HG03135 (cell line): Measurements from ENCODE around the gene SMYD1.

ENCODE experiments used
- ATAC-seq: cut with Tn5 transposase; IDR thresholded peaks from one replicate; pipeline ENCODE4 v1.9.1; 2021; ENCODE audit warnings: mild to moderate bottlenecking, moderate library complexity; ENCODE audit not compliant: unreplicated experiment

SMYD1 gene

DNA sequence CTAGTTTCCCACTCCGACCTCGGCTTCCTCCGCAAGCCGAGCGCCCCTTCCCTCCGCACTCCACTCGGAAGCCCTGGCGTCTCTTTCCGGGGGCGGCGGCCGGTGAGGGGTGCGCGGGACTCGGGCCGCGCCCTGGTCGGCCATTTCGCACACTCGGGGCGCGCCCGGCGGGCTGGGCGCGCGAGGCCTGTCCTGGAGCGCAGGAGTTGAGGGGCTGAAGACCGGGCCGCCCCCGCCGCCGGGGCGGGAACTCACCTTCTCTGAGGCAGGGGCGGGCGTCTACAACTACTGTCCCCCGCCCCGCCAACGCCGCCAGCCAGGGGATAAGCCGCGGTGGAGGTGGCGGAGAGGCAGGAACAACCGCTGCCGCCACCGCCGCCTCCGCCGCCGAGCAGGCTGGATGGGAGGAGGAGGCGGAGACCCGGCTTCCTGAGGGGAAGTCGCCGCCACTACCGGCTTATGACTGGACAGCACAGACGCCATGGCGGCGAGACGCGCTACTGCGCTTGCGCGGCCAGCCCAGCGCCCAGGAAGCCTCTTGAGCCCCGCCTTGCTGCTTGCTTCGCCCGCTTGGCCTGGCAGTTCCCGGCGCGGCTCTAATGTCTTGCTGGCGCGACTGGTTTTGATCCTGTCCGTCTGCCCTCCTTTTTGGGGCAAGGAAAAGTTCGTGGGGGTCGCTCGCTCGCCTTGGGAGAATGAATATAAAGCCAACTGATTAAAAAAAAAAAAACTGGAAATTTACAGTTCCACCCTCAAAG lies 12.1 kb upstream of the SMYD1 start, which contains the start of gene KRCC1:
TSS of gene KRCC1 (minus strand) at position 413 of the 758 bp plus-strand sequence. CDS start 27,220 bp downstream, outside the sequence.
- peak; percentile 95 for ATAC-seq

- no peak for ATAC-seq
These were observed 10.2 kb upstream of the SMYD1 start for GRCh38 chr2:88057437-88057844.

GRCh38 chr2:88058191-88058590 lies 9.4 kb upstream of the SMYD1 start:
- no peak for ATAC-seq

- peak; percentile 36 for ATAC-seq
These were observed 7.4 kb upstream of the SMYD1 start for GRCh38 chr2:88059979-88060906.

DNA sequence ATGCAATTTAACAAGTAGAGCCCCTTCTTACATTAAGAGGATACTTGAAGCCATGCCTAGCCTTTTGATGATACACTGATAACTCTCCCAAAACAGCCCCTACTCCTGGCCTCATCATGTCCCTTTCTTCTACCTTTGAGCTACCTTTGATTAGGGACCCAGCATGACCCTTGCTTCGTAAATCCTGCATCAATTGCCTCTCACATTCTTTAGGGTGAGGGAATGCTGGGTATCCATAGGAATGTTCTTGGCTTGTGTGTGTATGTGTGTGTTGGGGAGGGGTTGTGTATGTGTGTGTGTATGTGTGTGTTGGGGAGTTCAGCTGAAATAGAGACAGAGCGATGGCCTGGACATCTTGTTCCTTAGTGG lies 6.7 kb upstream of the SMYD1 start:
- ATAC-seq, result no peak

- ATAC-seq, result no peak
These were observed 6.3 kb upstream of the SMYD1 start for GRCh38 chr2:88061295-88061694.

- ATAC-seq, result no peak
These were observed 1.1 kb upstream of the SMYD1 start for GRCh38 chr2:88066543-88066942.

GRCh38 chr2:88067189-88067588 lies 436 bp upstream of the SMYD1 start:
- no peak for ATAC-seq

DNA sequence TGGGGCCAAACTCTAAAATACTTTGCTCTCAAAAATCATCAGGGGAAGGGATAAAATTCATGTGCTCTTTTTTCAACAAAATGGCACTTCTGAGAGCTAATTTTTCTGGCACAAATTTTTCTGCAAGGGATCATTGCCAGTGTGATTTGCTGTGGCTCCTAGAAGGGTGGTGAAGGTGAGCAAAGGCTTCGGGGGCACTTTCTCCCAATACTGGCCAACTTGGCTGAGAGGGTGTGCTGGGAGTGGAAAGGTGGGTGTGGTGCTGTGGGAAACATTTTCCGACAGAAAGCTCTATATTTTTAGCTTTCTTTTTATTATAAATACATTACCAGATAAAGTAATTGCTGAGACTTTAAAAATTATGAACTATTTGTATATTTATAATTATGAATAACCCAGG lies 419 bp downstream of the SMYD1 start:
- no peak for ATAC-seq

DNA sequence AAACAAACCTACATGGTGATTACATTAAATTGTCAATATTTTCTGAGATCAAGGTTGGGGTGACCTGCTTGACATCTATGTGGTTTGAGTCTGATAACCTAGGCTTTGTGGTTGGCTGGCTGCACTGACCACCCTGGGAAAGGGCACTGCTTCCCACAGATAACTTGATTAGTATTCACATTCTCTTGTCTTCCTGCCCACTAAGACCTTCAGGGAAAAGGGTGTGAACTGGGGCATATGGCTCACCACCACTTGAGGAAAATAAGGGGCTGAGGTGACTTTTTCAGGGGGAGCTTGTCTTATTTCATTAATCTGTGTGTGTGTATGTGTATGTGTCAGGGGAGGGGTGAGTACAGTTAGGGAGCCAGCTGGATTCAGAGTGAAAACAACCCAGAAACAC lies 1.5 kb downstream of the SMYD1 start:
- no peak for ATAC-seq

DNA sequence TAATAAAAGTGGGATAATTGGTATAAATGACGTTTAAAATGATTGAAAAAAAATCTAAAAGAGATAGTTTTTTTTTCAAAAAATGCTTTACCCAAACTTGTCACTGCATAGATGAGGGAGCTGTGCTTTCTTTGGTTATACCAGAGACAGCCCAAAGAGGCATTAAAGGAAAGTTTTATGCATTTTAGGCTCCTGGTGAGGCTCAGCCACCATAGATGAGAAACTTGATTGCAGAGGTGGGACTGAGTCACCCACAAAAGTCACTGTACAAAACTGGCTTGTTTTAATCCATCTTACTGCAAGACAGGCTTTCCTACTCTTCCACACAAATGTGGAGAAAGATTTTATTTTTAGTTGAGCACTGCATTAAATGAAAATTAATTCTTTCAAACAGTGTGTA lies 2.4 kb downstream of the SMYD1 start:
- ATAC-seq, result no peak

DNA sequence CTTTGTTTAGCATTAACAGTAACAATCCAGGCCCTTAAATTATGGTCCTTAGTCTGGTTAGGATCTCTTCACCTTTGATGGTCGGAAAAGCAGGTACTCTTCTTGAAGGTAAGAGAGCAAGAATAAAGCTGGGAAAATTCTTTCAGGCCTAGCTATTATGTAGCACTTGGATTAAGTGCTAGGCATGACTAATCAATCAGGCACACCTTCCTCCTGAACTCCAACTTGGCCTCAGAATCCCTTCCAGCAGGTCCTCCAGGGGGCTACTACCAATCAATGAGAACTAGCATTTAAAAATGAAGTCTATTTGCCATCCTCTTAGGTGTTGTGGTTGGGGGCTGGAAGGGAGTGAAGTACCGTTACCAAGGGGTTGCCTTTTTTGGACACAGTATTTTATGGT lies 3.7 kb downstream of the SMYD1 start:
- no peak for ATAC-seq

DNA sequence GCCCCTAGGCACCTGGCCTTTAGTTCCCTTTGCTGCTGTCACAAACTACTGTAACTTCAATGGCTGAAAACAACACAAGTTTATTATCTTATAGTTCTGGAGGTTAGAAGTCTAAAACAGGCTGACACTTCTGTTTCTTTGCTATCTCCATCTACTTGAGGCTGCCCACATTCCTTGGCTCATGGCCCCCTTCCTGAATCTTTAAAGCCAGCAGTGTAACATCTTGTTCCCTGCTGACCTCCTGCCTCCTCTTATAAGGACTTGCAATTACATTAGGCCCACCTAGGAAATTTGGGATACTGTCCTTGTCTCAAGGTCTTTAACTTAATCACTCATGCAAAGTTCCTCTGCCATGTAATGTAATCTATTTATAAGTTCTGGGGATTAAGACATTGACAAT lies 6.5 kb downstream of the SMYD1 start:
- no peak for ATAC-seq

DNA sequence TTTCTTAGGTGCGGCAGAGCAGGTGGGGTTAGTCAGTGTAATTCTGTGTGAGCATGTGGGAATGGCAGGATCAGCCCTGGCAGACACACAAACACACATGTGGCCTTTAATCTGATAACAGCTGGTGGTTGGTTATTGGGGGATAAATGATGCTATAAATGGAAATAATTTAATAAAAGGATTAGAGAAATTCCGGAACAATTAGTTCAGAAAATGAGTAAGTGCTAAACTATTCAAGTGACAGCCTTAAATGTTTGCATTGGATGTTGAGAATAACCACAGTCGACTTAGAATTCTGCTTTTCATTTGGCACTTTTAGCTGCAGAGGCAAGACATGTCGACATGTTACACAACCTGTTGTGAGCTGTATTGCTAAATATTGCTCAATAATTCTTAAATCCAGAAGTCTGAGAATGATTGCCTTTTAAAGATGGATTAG lies 7.2 kb downstream of the SMYD1 start:
- no peak for ATAC-seq

GRCh38 chr2:88077080-88077479 lies 9.5 kb downstream of the SMYD1 start:
- no peak for ATAC-seq

- no peak for ATAC-seq
These were observed 11.1 kb downstream of the SMYD1 start for GRCh38 chr2:88078643-88079172.

- no peak for ATAC-seq
These were observed 12.9 kb downstream of the SMYD1 start for GRCh38 chr2:88080545-88080944.

DNA sequence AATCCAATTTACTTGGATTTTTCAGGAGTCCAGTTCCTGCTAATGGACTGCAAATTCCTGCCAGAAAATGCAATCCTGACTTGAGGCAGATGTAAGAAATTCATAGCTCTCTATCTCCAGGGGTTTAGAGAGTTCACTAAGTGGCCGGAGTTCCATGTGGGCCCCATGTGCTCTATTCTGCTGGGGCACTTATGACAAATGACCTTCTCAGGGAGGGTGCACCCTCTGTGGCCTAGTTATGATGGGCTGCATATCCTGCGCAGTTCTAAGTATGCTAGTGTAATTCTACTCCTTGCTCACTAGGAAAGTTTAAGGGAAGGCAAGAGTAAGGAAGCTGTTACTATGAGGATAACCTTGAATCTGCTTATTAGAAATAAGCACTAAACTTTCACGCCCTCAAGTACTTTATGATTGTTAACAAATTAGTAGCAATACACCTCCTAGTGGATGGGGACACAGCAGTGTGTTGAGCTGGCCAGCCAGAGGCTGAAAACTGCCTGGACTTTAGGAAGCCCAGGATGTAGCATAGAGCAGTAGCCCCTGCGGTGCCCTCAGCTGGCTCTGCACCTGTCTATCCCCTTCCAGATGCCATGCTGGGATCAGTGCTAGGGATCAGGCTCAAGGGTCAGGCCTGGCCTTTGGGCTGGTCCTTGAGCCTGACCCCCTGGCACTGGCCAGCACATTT lies 14.4 kb downstream of the SMYD1 start:
- ATAC-seq, result no peak

- no peak for ATAC-seq
These were observed 15.2 kb downstream of the SMYD1 start for GRCh38 chr2:88082781-88083180.

DNA sequence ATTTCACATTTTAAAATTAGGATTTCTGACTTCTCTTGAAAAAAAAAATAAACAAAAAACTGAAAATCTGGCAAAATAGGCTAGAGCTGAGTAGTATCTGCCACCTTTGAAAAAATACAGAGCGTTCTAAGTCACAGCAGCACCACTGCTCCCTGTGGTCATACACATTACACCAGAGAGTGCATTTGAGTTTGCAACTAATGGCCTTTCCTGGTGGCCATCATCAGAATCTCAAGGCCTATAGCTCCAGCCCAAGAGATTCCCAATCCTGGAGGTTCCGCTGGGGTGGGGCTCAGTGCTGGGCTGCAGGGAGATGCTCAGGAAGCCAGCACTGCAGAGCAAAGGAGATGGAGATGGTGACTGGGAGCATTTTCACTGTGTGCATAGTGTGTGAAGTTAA lies 17.5 kb downstream of the SMYD1 start:
- no peak for ATAC-seq

DNA sequence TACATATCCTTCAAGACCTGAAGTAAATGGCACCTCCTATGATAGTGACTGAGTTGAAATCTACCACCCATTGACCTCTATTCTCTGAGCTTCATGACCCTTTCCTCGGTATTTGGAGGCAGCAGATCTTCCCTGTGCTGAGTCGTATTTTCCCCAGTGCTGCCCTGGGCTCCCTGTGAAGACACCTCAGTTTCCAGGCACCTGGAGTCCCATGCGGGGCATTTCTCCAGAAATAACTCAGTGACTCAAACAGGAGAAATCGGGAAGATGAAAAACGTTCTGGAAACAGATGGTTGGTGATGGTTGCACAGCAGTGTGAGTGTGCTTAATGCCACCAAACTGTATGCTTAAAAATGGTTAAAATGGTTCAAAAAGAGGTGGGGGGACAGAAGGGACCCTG lies 18.0 kb downstream of the SMYD1 start:
- no peak for ATAC-seq
